GM19099 (cell line): Measurements from ENCODE around the gene RHOC.
A peak's percentile ranks its signal among the peaks of the same experiment; 100 is the strongest.

Experiments
- POLR2A ChIP-seq: IDR thresholded peaks from 3 replicates; pipeline ENCODE4 v1.6.1; 2011; ENCODE audit warnings: low read depth; ENCODE audit not compliant: insufficient read length; ENCODE audit errors: extremely low read depth

RHOC gene

DNA sequence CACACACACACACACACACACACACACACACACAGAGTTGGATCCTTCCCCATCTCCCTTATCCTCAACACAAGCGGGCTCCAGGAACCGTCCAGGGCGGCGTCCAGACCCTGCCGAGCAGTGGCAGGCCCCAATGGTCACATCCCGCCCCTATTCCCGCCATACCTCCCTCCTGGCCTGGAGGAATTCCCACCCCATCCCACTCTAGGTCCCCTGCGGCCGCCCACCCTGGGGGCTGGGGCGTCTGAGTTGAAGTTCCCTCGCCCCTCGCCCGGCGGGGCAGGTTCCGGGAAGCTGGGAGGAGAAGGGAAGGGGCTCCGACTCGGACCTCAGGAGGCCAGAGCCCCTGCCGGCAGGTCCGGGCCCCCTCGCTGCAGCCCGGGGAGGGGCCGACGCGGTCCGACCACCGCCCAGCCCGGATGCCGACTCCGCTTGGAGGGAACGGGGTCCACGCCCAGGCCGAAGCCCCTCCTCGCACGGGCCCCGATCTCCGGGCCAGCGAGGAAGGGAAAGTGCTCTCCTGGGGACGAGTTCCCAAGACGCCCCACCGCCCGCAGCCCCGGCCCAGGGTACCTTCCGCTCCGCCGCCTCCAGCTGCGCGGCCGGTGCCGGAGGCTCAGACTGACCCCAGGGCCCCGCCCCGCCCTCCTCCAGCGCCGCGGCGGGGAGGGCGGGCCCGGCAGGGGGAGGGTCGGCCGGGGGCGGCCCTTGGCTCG lies at the start of gene RHOC:
Gene RHOC (minus strand): TSS at position 623 of the 716 bp plus-strand sequence. CDS start 3,328 bp downstream, outside the sequence.
- TF ChIP-seq POLR2A: peak; percentile 59

DNA sequence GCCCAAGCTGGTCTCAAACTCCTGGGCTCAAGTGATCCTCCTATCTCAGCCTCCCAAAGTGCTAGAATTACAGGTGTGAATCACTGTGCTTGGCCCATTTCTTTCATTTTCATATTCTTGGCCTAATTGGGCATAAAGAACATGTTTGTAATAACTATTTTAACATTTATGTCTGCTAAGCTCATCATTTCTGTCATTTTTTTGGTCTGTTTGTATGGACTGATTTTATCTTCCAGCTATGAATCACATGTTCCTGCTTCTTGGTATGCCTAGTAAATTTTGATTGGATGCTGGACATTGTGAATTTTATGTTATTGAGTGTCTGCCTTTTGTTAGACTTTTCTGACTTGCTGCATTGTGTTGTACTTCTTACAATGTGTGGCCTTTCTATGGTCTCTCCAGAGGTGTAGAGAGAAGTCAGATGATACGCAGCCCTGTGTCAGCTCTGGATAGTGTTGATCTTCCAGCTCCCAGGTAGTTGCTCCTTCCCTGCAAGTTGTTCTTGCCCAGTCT lies 47.2 kb upstream of the RHOC start:
- TF ChIP-seq POLR2A: no peak

DNA sequence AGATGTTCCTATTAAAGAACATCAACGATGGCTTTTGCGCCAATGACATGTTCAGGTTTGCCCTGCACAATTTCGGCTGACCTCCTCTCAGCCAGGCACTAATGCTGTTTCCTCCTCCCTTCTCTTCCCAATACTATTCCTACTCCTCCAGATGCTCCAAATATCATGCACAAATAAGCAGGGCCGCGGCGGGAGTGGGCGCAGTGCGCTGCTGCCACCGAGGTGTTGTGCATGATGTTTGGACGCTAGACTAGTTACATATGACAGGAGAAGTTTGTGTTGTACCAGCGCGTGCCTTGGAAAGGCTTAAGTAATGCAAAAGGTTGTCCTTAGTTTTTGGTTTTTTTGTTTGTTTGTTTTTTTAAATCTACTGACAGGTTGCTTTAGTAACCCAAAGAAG lies 41.5 kb upstream of the RHOC start:
- no peak for TF ChIP-seq POLR2A

DNA sequence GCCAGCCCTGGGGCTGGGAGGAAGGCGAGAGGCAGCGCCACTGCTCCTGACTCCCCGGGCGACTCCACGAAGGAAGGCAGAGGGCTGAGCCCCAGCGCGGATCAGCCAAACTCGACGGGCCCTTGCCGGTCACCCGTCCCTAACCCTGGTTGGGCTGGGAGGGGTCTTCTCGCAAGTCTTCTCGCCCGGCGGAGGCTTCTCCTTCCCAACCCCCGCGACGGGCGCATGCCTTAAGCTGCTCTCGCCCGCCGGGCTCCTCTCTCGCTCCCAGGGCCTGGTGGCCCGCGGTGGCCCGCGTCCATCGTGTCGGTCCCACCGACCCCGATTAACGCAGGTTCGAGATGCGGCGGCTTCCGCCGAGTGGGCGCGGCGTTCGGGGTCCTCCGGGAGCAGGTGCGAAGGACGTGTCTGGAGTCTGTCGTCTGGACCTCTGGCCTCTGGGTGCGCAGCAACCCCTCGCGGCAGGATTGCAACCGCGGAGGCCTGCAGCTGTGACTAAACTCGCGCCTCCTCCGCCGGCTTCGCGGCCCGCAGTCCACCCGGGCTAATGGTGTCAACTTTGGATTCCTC lies 37.2 kb upstream of the RHOC start:
- no peak for TF ChIP-seq POLR2A

DNA sequence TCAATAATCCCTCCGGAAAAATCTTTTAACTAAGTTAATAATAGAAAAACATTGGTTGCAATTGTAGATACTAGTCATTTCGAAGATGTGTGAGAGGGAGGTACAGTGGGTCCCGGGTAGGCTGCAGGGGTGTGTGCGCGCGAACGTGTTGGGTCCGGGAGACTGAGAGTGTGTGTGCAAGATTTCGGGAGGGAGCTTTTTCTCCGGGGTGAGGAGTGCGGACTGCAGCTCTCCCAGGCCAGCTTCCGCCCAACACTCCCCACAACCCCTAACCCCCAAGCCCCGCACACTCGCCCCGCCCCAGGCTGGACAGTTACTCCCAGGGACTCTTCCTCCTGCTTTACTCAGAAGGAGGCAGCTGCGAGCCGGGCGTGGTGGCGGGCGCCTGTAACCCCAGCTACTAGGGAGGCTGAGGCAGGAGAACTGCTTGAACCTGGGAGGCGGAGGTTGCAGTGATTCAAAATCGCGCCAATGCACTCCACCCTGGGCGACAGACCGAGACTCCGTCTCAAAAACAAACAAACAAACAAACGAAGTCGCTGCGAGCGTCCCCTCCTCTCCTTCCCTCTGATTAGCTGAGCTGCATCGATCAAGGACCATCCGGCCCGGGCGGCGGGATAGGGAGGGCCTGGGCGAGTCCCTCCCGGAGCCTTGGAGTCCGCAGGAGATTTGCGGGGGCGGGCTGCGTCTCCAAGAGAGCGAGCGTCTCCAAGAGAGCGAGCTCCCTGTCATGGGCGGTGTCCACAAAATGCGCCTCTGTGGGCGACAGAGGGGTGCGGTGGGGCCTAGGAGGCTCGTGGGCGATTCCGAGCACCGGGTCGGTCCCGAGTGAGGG lies 36.5 kb upstream of the RHOC start:
- TF ChIP-seq POLR2A: no peak

DNA sequence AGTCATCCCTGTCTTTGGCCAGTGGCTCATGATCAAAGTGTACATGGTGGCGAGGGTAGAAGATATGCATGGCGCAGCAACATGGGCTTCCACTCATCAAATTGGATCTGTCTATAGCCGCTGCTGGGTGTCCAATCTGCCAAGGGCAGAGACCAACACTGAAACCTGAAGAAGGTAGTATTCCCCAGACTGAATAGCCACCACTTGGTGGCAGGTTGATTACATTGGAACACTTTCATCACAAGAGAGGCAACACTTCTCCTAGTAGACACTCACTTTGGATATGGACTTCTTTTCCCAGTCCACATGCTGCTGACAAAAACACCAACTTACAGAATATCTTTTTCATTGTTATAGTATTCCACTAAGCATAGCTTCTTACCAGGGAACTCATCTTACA lies 30.6 kb upstream of the RHOC start:
- TF ChIP-seq POLR2A: no peak

DNA sequence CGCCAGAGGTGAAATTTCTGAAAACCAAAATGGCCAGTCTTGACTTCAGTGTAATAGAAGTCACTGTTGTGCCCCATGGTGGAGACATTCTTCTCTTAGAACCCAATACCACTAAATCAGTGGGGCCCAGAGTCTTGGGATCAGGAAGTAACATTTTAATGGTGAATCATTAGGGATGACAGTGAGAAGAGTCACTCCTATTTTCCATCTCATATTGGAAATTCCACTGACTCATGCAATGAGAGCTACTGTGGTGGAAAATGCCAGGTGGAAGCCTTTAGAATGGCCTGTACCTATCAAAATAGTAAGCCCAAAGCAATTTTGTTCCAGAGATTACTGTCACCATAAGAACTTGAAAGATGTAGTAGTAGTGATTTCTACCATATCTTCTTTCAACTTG lies 28.8 kb upstream of the RHOC start:
- TF ChIP-seq POLR2A: no peak

DNA sequence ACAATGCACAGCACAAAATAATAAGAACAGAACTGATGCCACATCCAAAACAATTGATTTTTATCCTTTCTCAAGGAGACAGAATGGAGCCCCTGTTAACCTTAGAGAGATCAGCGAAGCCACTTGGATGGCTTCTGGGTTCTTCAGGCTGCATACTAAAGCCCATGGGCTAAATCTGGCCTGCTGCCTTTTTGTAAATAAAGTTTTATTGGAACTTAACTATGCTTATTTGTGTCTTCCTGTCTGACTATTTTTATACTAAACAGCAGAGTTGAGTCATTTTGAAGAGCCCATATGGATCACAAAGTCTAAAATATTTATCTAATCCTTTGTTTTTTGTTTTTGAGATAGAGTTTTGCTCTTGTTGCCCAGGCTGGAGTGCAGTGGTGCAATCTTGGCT lies 24.5 kb upstream of the RHOC start:
- no peak for TF ChIP-seq POLR2A

DNA sequence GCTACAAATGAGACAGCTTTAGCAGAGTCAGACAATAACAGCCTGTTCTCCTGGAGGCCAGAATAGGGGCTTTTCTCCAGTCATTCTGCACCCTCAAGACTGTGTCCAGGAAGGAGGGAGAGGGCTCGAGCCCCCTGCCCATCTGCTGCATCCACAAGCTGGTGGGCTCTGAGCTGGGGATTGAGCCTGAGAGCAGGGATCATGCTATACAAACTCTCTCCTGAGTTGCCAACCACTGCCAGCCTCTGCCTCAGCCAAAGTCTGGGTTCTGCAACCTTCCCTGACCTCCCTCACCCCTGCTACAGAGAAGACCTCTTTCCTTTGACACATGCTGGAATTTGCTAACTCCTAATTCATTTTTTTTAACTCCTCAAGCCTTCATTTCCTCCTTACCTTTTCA lies 23.0 kb upstream of the RHOC start:
- no peak for TF ChIP-seq POLR2A

DNA sequence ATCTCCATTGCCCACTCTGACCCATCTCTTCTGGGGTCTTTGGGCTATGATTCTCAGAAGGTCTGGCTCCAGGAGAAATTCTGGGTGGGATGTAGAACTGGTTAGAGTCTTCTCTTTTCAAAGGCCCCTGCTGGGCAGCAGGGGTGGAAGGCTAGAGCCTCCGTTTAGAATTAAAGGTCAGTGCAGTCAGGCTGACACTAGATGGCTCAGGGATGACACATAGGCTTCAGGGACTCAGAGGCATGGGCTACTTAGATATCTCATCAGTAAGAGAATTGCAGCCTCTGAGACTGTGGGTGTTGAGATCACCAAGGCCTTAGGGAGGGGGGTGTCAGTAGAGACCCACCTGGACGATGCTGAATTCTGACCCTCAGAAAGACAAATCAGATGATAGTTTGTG lies 20.8 kb upstream of the RHOC start:
- no peak for TF ChIP-seq POLR2A

DNA sequence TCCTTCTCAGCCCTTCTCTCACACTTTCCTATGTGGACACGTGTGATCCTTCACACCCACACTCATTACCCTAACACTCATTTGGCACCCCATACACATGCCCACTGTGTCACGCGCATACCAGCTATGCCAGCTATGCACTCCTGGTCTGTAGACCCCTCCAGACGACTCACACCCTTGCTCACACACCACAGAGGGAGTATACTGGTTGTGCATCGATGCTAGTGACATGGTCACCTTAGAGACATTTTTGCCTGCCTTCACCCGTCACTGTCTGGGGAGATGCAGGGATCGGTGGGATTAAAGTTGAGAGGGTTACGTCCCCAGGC lies 16.5 kb upstream of the RHOC start:
- TF ChIP-seq POLR2A: no peak

DNA sequence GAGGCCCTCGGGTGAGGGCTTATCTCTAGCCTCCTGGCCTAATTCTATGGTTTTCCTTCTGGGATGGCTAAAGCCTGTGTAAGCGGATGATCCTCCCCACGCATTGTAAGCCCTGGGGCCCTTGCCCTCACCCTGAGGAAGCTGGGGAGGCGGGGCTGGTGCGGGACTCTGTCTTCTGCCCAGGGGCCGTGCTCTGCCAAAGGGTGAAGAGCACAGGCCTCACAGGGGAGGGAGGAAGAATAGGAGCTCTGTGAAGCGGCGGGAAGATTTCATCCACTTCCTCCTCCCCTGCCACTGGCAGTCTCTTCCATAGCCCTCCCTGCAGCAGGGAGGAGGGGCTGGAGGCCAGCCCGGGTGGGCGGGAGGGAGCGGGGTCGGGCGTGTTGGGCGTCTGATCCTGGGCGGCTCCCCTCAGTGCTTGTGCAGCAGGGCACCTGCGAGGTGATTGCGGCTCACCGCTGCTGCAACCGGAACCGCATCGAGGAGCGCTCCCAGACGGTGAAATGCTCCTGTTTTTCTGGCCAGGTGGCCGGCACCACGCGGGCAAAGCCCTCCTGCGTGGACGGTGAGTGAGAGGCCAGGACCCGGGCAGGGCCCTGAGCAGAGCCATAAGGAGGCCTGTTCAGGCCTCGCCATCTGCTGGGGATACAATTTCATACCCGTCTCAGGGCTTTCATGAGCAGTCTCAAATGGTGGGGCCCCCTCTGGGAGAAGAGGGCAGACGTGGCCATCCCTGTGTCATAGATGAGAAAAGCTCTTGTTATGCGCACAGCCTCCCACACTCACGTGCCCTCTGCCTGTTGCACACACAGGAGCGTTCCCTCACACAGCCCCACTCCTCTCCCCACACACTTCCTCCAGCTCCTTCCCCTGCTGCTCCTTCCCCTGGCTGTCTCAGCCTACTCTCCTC lies 15.9 kb upstream of the RHOC start:
- no peak for TF ChIP-seq POLR2A

DNA sequence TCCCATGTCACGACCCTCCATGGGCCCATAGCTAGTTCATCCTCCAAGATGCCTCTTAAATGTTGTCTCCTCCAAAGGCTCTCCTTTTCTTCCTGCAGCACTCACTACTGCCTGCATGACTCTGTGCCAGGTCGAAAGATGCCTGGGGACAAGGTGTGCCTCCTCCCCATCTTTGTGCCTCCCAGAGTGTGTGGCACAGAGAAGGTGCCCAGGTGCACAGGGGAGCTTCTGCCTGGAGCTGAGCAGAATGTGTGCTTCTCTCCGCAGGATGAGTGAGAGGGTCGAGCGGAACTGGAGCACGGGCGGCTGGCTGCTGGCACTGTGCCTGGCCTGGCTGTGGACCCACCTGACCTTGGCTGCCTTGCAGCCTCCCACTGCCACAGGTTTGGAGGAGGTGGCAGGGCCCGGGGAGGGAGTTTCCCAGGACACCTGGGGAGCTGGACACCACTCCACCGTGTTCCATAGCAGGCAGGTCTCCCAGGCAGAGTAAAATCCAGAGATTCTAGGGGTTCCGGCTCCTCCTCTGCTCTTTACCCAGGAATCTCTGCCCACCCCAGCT lies 15.1 kb upstream of the RHOC start:
- TF ChIP-seq POLR2A: no peak

DNA sequence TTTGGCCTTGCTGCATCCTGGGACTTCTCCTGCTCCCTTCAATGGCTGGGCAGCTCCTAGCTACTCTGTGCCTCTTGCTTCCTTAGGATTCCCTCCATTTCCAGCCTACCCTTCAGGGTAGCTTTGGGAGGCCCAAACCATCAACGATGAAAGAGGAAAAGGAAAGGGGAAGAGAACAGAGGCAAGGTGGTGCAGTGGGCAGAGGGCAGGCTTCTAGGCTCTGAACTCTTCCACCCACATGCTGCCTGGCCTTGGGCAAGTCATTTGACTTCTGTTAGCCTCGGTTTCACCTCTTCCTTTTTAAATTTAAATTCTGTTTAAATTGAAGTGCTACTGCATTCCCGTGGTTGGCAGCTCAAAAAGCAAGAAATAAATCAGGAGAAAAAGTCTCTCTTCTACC lies 13.9 kb upstream of the RHOC start:
- TF ChIP-seq POLR2A: no peak

DNA sequence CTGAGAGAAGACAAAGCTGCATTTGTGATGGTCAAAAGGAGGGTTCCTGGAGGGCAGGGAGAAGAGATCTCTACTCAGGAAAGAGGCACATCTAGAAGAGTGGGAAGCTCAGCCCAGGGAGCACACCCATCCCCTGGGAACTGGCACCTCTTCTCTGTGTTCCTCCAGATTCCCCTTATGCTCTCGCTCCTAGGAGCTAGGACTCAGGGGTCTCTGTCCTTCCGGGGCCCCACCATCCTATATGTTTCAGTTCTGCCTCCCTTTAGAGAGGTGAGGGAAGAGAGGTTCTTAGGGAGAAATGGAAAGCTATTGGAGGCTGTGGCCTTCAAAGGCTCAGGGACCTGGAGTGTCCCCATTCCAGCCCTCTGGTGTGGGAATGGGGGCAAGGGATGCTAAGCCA lies 12.8 kb upstream of the RHOC start:
- no peak for TF ChIP-seq POLR2A

DNA sequence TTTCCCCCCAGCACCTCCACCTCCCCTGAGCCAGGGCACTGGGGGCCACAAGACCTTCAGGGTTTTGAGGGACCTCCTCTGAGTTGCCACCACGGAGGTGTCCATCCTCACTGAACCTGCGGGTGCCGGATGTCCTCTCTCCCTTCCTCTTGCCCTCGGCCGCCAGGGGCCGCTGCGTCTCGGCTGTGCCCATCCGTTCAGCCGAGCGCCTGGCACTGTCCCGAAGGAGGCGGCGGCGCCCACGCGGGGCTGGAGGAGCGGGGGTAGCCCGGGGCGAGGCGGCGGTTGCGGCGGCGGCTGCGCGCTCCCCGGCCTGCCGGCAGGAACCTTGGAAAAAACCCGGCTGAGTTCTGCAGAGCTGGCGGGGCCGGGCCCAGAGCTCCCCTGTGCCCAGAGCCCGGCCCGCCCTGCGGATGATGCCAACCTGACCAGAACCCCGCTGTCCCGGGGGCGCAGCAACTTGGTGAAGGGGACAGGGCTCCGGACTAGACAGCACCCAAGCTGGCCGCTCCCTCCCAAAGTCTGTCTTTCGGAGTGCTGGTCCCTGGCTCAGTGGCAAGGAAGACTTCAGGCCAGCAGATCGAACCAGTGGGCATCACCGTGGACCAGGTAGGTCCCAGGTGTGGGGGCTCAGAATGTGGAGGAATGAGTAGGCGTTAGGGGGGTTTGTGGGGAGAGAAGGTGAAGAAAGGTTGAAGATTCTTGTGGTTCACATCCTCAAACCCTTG lies 11.9 kb upstream of the RHOC start:
- no peak for TF ChIP-seq POLR2A
